ENCODE measurements around the gene BIN1. TPM values are rescaled to one million over a fixed set of nuclear protein-coding genes. Genes with fewer than 3 reads are reported as not detected.

Gene BIN1
- total and polyA plus RNA-seq, 2 experiments from 2014 or later: 23.9 to 33.0 TPM

DNA sequence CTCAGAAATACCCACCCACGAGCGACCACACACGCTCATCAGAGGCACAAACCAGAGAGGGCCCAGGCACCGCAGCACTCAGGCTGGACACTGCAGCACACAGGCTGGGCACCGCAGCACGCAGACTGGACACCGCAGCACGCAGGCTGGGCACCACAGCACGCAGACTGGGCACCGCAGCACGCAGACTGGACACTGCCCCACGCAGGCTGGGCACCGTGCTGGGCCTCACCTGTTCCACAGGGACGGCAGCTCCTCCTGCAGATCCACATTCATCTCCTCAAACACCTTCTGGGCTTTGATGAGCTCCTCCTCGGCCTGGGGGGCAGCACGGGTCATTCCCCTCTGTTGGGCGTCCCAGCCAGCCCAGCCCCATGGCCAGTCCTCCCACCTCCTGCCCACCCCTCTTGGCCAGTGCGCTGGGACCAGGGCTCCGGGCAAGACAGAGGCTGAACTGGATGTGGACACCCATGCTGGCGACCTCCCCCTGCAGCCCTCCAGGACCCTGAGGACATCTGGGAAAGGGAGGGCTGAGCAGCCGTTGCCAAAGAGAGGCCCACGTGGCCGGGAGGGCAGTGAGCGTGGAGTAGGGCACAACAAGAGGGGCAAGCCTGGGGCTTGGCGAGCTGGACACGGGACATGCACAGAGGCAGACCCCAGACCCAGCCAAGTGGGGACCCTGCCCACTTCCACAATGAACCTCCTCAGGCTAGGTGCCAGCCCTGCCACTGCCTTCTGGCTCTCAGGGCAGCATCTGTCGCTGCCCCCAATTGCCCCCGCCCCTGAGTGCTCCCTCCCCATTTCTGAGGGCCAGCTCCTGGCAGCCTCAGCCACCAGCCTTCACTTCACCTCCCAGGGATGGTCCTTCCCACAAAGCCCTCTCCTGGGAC is 43.0 kb downstream of the BIN1 start:
- Histone ChIP-seq H3K27ac (peak overlapping the region; percentile 80), H3K9me3 (ENCODE audit: low read depth) (no peaks in the 10 kb centered on the region), H4K20me1 (ENCODE audit: insufficient read depth) (no peaks in the 10 kb centered on the region), H3K9me2 (ENCODE audit: insufficient read depth) (no peaks in the 10 kb centered on the region), H3K4me1 (ENCODE audit: insufficient read depth) (peaks cover 20% of the 10 kb centered on the region), H3K36me3 (ENCODE audit: low read depth) (no peaks in the 10 kb centered on the region), H3K4me2 (ENCODE audit: unreplicated experiment) (peak overlapping the region; percentile 56), H3K79me2 (ENCODE audit: insufficient read depth) (no peaks in the 10 kb centered on the region), H3K27me3 (replicated peaks; ENCODE audit: insufficient read depth) (no peaks in the 10 kb centered on the region), H3K9ac (peak overlapping the region; percentile 78), H3K4me3 (0 out of 2 replicates have a peak overlapping the region, but pooled peaks have one; percentile 25), H2AFZ (no peak overlapping the region; the same call in 1 of the 2 replicates), H3F3A (ENCODE audit: insufficient read depth) (no peaks in the 10 kb centered on the region)
- WGBS, 2 experiments (ENCODE audit: low coverage in 1 of 2, low lambda C conversion rate in 2 of 2, missing lambda C conversion rate in 2 of 2): 83 to 86% methylated on average over 27 of the region's 28 CpGs
- TF ChIP-seq EZH2phosphoT487 (IDR thresholded peaks at IDR 0.05; ENCODE audit: insufficient read depth, low read depth) (no peak), EZH2 (IDR thresholded peaks at IDR 0.05; ENCODE audit: insufficient read depth, poor library complexity, severe bottlenecking) (no peak)
- in situ Hi-C loops (cut with MboI): no loop called here
- DNase-seq: no peak

DNA sequence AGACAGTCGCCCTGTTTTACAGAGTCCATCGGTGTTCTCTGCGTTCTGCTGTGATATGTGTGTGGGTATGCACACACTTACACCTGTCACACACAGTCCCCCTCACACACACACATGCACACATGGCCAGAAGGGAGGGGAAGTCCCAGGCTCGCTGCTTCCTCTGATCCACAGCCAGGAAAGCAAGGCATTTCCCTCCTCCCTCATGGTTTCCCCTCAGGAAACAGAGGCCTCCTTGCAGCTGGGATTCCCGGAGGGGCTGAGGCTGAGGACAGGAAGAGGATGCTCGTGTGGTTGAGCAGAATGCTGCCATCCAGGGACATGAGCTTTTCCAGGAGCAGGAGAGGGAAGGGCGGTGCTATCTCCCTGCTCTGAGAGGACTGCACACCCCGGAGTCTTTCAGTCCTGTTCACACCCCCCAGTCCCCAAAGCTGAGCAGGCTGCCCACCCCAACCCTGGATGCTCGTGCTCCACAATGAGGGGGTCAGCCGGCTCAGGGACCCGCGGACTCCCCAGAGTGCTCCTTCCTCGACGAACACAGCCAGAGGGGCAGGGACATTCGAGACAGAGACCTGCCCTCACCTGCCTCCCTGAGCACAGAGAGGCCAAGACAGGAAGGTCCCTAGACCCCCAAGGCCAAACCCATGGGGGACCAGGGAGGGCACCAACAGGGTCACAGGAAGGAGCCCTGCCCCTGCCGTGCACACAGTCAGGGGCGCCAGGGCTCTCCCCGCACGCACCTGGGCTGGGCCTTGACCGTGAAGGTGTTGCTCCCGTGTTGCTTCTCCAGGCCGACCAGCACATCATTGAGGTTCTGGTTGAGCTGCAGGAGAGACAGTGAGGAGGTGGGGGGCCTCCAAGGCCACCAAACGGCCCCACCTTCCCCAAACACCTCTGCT is 45.3 kb downstream of the BIN1 start:
- Histone ChIP-seq H3K9ac (no peak overlapping the region), H3K4me1 (ENCODE audit: insufficient read depth) (peaks cover 12% of the 10 kb centered on the region), H3K27me3 (replicated peaks; ENCODE audit: insufficient read depth) (no peaks in the 10 kb centered on the region), H3K9me2 (ENCODE audit: insufficient read depth) (no peaks in the 10 kb centered on the region), H3K27ac (no peak overlapping the region), H3K79me2 (ENCODE audit: insufficient read depth) (no peaks in the 10 kb centered on the region), H3F3A (ENCODE audit: insufficient read depth) (no peaks in the 10 kb centered on the region), H3K4me2 (ENCODE audit: unreplicated experiment) (no peak overlapping the region), H3K4me3 (no peak overlapping the region), H2AFZ (no peak overlapping the region), H4K20me1 (ENCODE audit: insufficient read depth) (no peaks in the 10 kb centered on the region), H3K36me3 (ENCODE audit: low read depth) (no peaks in the 10 kb centered on the region), H3K9me3 (ENCODE audit: low read depth) (no peaks in the 10 kb centered on the region)
- DNase-seq: no peak
- in situ Hi-C loops (cut with MboI): no loop called here
- no peak for TF ChIP-seq EZH2phosphoT487 (IDR thresholded peaks at IDR 0.05; ENCODE audit: insufficient read depth, low read depth)
- TF ChIP-seq EZH2 (IDR thresholded peaks at IDR 0.05; ENCODE audit: insufficient read depth, poor library complexity, severe bottlenecking): no peak
- 84 to 86% methylated on average over 20 to 23 of the region's 23 CpGs for WGBS, 2 experiments (ENCODE audit: low coverage in 1 of 2, low lambda C conversion rate in 2 of 2, missing lambda C conversion rate in 2 of 2)

- Histone ChIP-seq H3K9me2 (ENCODE audit: insufficient read depth) (no peaks in the 10 kb centered on the region), H3K9ac (no peak overlapping the region), H2AFZ (no peak overlapping the region), H3K36me3 (ENCODE audit: low read depth) (no peaks in the 10 kb centered on the region), H3K79me2 (ENCODE audit: insufficient read depth) (no peaks in the 10 kb centered on the region), H4K20me1 (ENCODE audit: insufficient read depth) (no peaks in the 10 kb centered on the region), H3K4me2 (ENCODE audit: unreplicated experiment) (no peak overlapping the region), H3F3A (ENCODE audit: insufficient read depth) (no peaks in the 10 kb centered on the region), H3K4me3 (no peak overlapping the region), H3K27ac (no peak overlapping the region), H3K4me1 (ENCODE audit: insufficient read depth) (peaks cover 12% of the 10 kb centered on the region), H3K9me3 (ENCODE audit: low read depth) (no peaks in the 10 kb centered on the region), H3K27me3 (replicated peaks; ENCODE audit: insufficient read depth) (no peaks in the 10 kb centered on the region)
- TF ChIP-seq EZH2 (IDR thresholded peaks at IDR 0.05; ENCODE audit: insufficient read depth, poor library complexity, severe bottlenecking) (no peak), EZH2phosphoT487 (IDR thresholded peaks at IDR 0.05; ENCODE audit: insufficient read depth, low read depth) (no peak)
- no peak for DNase-seq
- in situ Hi-C loops (cut with MboI): no loop called here
- 93 to 94% methylated on average over 29 to 30 of the region's 30 CpGs for WGBS, 2 experiments (ENCODE audit: low coverage in 1 of 2, low lambda C conversion rate in 2 of 2, missing lambda C conversion rate in 2 of 2)
Measured at GRCh38 chr2:127060264-127060945, 46.5 kb downstream of the BIN1 start.

- no peaks in the 10 kb centered on the region for H3K9me2 ChIP-seq (ENCODE audit: insufficient read depth)
- no peak overlapping the region for H3K27ac ChIP-seq
- DNase-seq: no peak
- H3K4me3 ChIP-seq: no peak overlapping the region
- no peaks in the 10 kb centered on the region for H3K79me2 ChIP-seq (ENCODE audit: insufficient read depth)
- H3K9me3 ChIP-seq (ENCODE audit: low read depth): no peaks in the 10 kb centered on the region
- TF ChIP-seq EZH2 (IDR thresholded peaks at IDR 0.05; ENCODE audit: insufficient read depth, poor library complexity, severe bottlenecking) (no peak), EZH2phosphoT487 (IDR thresholded peaks at IDR 0.05; ENCODE audit: insufficient read depth, low read depth) (no peak)
- no peaks in the 10 kb centered on the region for H3K27me3 ChIP-seq (replicated peaks; ENCODE audit: insufficient read depth)
- H2AFZ ChIP-seq: no peak overlapping the region
- H3K4me2 ChIP-seq (ENCODE audit: unreplicated experiment): no peak overlapping the region
- no peaks in the 10 kb centered on the region for H3F3A ChIP-seq (ENCODE audit: insufficient read depth)
- in situ Hi-C loops (cut with MboI): no loop called here
- H3K9ac ChIP-seq: no peak overlapping the region
- no peaks in the 10 kb centered on the region for H3K36me3 ChIP-seq (ENCODE audit: low read depth)
- 96 to 99% methylated on average over 10 of the region's 10 CpGs for WGBS, 2 experiments (ENCODE audit: low coverage in 1 of 2, low lambda C conversion rate in 2 of 2, missing lambda C conversion rate in 2 of 2)
- no peaks in the 10 kb centered on the region for H4K20me1 ChIP-seq (ENCODE audit: insufficient read depth)
- peaks cover 6% of the 10 kb centered on the region for H3K4me1 ChIP-seq (ENCODE audit: insufficient read depth)
Measured at GRCh38 chr2:127059559-127059958, 47.4 kb downstream of the BIN1 start.
